Measurements from ENCODE around the gene MBL2.

Gene MBL2

GRCh38 chr10:52772623-52773022 lies at the start of gene MBL2:
Gene MBL2, minus strand, starts transcription at chr10:52772784. Its CDS starts 1,149 bp downstream, at chr10:52771635.
- no peak for DNase-seq

GRCh38 chr10:52820309-52820708 lies 47.7 kb upstream of the MBL2 start:
- DNase-seq, result no peak

- DNase-seq, result no peak
Measured at GRCh38 chr10:52818019-52818418, 45.4 kb upstream of the MBL2 start.

GRCh38 chr10:52814506-52814905 lies 41.9 kb upstream of the MBL2 start:
- DNase-seq, result no peak

- no peak for DNase-seq
Measured at GRCh38 chr10:52811776-52812175, 39.2 kb upstream of the MBL2 start.

- DNase-seq, result no peak
Measured at GRCh38 chr10:52810761-52811160, 38.2 kb upstream of the MBL2 start.

GRCh38 chr10:52807803-52808202 lies 35.2 kb upstream of the MBL2 start:
- no peak for DNase-seq

- no peak for DNase-seq
Measured at GRCh38 chr10:52805414-52806285, 33.1 kb upstream of the MBL2 start.

- DNase-seq, result no peak
Measured at GRCh38 chr10:52801947-52802346, 29.4 kb upstream of the MBL2 start.

- DNase-seq, result no peak
Measured at GRCh38 chr10:52786098-52786497, 13.5 kb upstream of the MBL2 start.

- DNase-seq, result no peak
Measured at GRCh38 chr10:52785418-52785817, 12.8 kb upstream of the MBL2 start.

GRCh38 chr10:52783726-52784125 lies 11.1 kb upstream of the MBL2 start:
- DNase-seq, result no peak

GRCh38 chr10:52782554-52782953 lies 10.0 kb upstream of the MBL2 start:
- no peak for DNase-seq

- DNase-seq, result no peak
Measured at GRCh38 chr10:52780391-52781155, 8.0 kb upstream of the MBL2 start.

- peak; percentile 58 for DNase-seq
Measured at GRCh38 chr10:52779541-52780390, 7.2 kb upstream of the MBL2 start.

- DNase-seq, result no peak
Measured at GRCh38 chr10:52778511-52779392, 6.2 kb upstream of the MBL2 start.

- no peak for DNase-seq
Measured at GRCh38 chr10:52777414-52777813, 4.8 kb upstream of the MBL2 start.

GRCh38 chr10:52776471-52776903 lies 3.9 kb upstream of the MBL2 start:
- DNase-seq, result no peak

- DNase-seq, result no peak
Measured at GRCh38 chr10:52775132-52775647, 2.6 kb upstream of the MBL2 start.

- DNase-seq, result no peak
Measured at GRCh38 chr10:52774600-52775106, 2.1 kb upstream of the MBL2 start.

GRCh38 chr10:52774182-52774581 lies 1.6 kb upstream of the MBL2 start:
- no peak for DNase-seq
